ENCODE data around the gene EMSY. TPM values are rescaled to one million over a fixed set of nuclear protein-coding genes. Genes with fewer than 3 reads are reported as not detected.

The EMSY gene
- total RNA-seq, 1 experiment from 2014 or later: 52.4 TPM

DNA sequence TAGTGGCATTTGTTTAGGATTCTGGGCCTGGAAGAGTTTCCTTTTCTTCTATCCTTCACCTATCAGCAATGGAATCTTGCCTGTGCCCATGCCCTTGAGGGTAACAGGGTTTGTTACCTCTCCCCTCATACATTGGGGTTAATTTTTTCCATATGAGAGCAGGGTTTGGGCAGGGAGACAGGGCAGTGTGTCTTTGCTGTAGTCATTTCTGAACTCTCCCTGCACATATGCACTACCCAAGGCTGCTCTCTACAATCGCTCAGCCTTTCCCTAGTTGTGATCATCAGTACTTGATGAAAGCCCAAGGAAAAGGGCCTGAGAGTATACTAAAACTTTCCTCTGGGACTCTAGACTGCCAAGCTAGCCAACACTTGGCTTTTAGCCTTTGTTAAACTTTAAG lies 130.1 kb downstream of the EMSY start:
- Histone ChIP-seq H3K27me3 (replicated peaks; ENCODE audit: insufficient read depth, low read depth, low read length, poor library complexity) (no peaks in the 10 kb centered on the region), H3K27ac (ENCODE audit: low read depth, low read length, poor library complexity, severe bottlenecking) (no peak overlapping the region), H3K36me3 (ENCODE audit: insufficient read depth, low read length, poor library complexity, severe bottlenecking) (no peaks in the 10 kb centered on the region), H3K9me3 (ENCODE audit: low read depth, low read length, poor library complexity, severe bottlenecking) (no peaks in the 10 kb centered on the region), H3K4me3 (ENCODE audit: low read depth, low read length, poor library complexity, severe bottlenecking) (no peak overlapping the region), H3K4me1 (ENCODE audit: insufficient read depth, low read length, poor library complexity, severe bottlenecking) (no peaks in the 10 kb centered on the region)
- DNase-seq (ENCODE audit: low spot score): no peak
- ChIA-PET POLR2A (ENCODE audit: low non-redundant PET) (no interaction called here), CTCF (interaction anchor here (0.8 kb wide), 1 partner anchor 110 kb away, joined by 6 read pairs; no protein-coding TSS in a partner anchor)
- intact Hi-C loops (cut with micrococcal nuclease; ENCODE audit: unreplicated experiment): loop anchor here (10.0 kb wide), 1 partner anchor 110 kb away; no protein-coding TSS in a partner anchor
- no peak for TF ChIP-seq EZH2 (IDR thresholded peaks at IDR 0.05; ENCODE audit: borderline replicate concordance, low read depth, low read length, poor library complexity, severe bottlenecking)
- TF ChIP-seq, protein P1, sequence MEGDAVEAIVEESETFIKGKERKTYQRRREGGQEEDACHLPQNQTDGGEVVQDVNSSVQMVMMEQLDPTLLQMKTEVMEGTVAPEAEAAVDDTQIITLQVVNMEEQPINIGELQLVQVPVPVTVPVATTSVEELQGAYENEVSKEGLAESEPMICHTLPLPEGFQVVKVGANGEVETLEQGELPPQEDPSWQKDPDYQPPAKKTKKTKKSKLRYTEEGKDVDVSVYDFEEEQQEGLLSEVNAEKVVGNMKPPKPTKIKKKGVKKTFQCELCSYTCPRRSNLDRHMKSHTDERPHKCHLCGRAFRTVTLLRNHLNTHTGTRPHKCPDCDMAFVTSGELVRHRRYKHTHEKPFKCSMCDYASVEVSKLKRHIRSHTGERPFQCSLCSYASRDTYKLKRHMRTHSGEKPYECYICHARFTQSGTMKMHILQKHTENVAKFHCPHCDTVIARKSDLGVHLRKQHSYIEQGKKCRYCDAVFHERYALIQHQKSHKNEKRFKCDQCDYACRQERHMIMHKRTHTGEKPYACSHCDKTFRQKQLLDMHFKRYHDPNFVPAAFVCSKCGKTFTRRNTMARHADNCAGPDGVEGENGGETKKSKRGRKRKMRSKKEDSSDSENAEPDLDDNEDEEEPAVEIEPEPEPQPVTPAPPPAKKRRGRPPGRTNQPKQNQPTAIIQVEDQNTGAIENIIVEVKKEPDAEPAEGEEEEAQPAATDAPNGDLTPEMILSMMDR (conservative IDR thresholded peaks at IDR 0.05; ENCODE audit: low read depth, low read length): no peak
- BruUV-seq (replicated peaks): no TSS peak

DNA sequence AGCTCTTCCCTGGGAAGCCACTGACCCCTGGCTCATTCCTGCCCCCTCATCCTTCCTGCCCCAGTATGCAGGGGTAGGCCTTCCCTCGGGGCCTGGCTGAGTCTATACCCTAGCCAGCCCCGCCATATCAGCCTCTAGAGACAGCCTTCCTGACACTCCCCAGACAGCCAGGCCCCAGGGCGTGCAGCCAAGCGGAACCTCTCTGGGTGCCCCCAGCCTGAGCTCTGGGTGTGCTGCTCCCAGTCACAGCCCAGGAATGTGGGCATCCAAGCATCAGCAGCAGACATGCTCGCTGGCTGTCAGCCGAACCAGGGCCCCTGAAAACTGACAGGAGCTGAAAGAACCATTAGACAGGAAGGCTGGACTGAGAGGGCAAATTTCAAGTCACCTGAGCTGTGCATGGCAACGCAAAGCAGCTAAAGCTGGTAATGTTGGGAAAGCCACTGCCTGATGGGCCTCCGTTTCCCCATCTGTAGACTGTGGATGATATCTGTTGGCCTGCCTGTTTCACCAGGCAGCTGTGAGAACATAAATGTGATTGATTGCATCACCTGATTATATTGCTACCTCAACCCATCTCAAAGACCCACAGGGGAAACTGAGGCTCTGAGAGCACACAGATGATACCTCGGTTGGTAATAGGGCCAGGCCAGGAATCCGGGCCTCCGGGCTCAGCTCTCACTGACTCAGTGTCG lies 132.6 kb downstream of the EMSY start:
- H3K9me3 ChIP-seq (ENCODE audit: low read depth, low read length, poor library complexity, severe bottlenecking): no peaks in the 10 kb centered on the region
- peak overlapping the region; percentile 11 for H3K27ac ChIP-seq (ENCODE audit: low read depth, low read length, poor library complexity, severe bottlenecking)
- H3K4me1 ChIP-seq (ENCODE audit: insufficient read depth, low read length, poor library complexity, severe bottlenecking): no peaks in the 10 kb centered on the region
- TF ChIP-seq, protein P1 (conservative IDR thresholded peaks at IDR 0.05; ENCODE audit: low read depth, low read length): no peak
- TF ChIP-seq EZH2 (IDR thresholded peaks at IDR 0.05; ENCODE audit: borderline replicate concordance, low read depth, low read length, poor library complexity, severe bottlenecking): no peak
- BruUV-seq (replicated peaks): no TSS peak
- DNase-seq (ENCODE audit: low spot score): peak; percentile 79
- intact Hi-C loops (cut with micrococcal nuclease; ENCODE audit: unreplicated experiment): loop anchor here (10.0 kb wide), 1 partner anchor 107 kb away; no protein-coding TSS in a partner anchor
- CTCF ChIA-PET: no interaction called here
- no peaks in the 10 kb centered on the region for H3K27me3 ChIP-seq (replicated peaks; ENCODE audit: insufficient read depth, low read depth, low read length, poor library complexity)
- no peaks in the 10 kb centered on the region for H3K36me3 ChIP-seq (ENCODE audit: insufficient read depth, low read length, poor library complexity, severe bottlenecking)
- no peak overlapping the region for H3K4me3 ChIP-seq (ENCODE audit: low read depth, low read length, poor library complexity, severe bottlenecking)
- POLR2A ChIA-PET (ENCODE audit: low non-redundant PET): no interaction called here

DNA sequence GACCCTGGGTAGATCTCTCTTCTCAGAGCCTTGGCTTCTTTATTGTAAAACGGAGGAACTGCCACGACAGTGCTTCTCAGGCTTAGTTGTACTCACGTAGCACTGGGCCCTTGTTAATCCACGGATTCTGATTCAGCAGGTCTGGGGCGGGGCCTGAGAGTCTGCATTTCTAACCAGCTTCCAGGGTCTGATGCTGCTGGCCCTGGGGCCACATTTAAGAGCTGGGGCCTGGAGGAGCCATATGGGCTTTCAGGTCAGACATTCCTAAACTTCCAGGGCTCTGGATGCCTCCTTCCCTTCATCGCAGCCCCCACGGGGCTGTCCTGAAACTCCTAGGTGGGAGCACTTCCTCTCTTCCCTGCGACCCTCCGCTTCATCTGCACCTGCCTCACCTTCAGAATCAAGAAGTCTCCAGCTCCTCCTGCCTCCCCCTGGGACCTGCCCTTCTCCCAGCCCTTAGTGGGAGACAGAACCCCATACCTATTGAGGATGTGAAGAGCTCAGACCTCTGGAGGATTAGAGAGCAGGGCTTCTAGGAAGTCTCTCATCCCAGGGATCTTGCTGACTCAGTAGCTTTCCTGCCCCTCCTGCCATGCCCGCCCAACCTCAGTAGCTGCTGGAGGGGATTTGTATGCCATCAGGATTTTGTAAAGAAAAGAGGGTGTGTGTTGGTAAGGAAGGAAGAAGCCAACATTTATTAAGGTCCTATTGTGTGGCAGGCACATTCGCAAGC lies 133.3 kb downstream of the EMSY start:
- H3K4me3 ChIP-seq (ENCODE audit: low read depth, low read length, poor library complexity, severe bottlenecking): no peak overlapping the region
- intact Hi-C loops (cut with micrococcal nuclease; ENCODE audit: unreplicated experiment): loop anchor here (10.0 kb wide), 1 partner anchor 107 kb away; no protein-coding TSS in a partner anchor
- H3K27me3 ChIP-seq (replicated peaks; ENCODE audit: insufficient read depth, low read depth, low read length, poor library complexity): no peaks in the 10 kb centered on the region
- H3K9me3 ChIP-seq (ENCODE audit: low read depth, low read length, poor library complexity, severe bottlenecking): no peaks in the 10 kb centered on the region
- H3K4me1 ChIP-seq (ENCODE audit: insufficient read depth, low read length, poor library complexity, severe bottlenecking): no peaks in the 10 kb centered on the region
- H3K36me3 ChIP-seq (ENCODE audit: insufficient read depth, low read length, poor library complexity, severe bottlenecking): no peaks in the 10 kb centered on the region
- no peak for DNase-seq (ENCODE audit: low spot score)
- no TSS peak for BruUV-seq (replicated peaks)
- TF ChIP-seq, protein P1 (conservative IDR thresholded peaks at IDR 0.05; ENCODE audit: low read depth, low read length): no peak
- TF ChIP-seq EZH2 (IDR thresholded peaks at IDR 0.05; ENCODE audit: borderline replicate concordance, low read depth, low read length, poor library complexity, severe bottlenecking): no peak
- H3K27ac ChIP-seq (ENCODE audit: low read depth, low read length, poor library complexity, severe bottlenecking): peak overlapping the region; percentile 11
- CTCF ChIA-PET: no interaction called here
- POLR2A ChIA-PET (ENCODE audit: low non-redundant PET): no interaction called here
